Measurements from ENCODE around the gene CTTNBP2NL.

GRCh38 chr1:112509660-112510178 is 113.7 kb downstream of the CTTNBP2NL start:
- TF ChIP-seq SP1 (IDR thresholded peaks at IDR 0.05) (no peak), ARNT (IDR thresholded peaks at IDR 0.05) (no peak), BHLHE40 (IDR thresholded peaks at IDR 0.05; ENCODE audit: borderline replicate concordance) (no peak), L3MBTL2 (conservative IDR thresholded peaks at IDR 0.05) (no peak), FOXK2 (IDR thresholded peaks at IDR 0.05) (no peak), TARDBP (IDR thresholded peaks at IDR 0.05) (no peak), NFRKB (IDR thresholded peaks at IDR 0.05) (no peak)

Measured in HEK293T (cell line).